Mucosa of rectum (tissue), 2 donors: ENCODE measurements around the gene MACROD2.
"Not testable (repeated sequence)": the region's sequence is repeated elsewhere in the genome, so short reads cannot be mapped to it uniquely, and the experiment has no call there.

Source experiments
- H3K27ac ChIP-seq, 2 donors: one replicate each; pipeline ENCODE4 v1.7.0; 2013; ENCODE audit warnings: inconsistent platforms in 2 of 2, low read depth in 2 of 2, low read length in 2 of 2
- H3K27me3 ChIP-seq, 2 donors: one replicate each; pipeline ENCODE4 v1.7.0; 2013; ENCODE audit warnings: low read length in 2 of 2; ENCODE audit not compliant: control insufficient read depth in 2 of 2, insufficient read depth in 2 of 2
- H3K36me3 ChIP-seq, 2 donors: one replicate each; pipeline ENCODE4 v1.7.0; 2013; ENCODE audit warnings: low read length in 2 of 2; ENCODE audit not compliant: control insufficient read depth in 2 of 2, insufficient read depth in 2 of 2
- H3K4me1 ChIP-seq, 2 donors: one replicate each; pipeline ENCODE4 v1.7.0; 2013; ENCODE audit warnings: low read length in 2 of 2, mild to moderate bottlenecking in 1 of 2; ENCODE audit not compliant: control insufficient read depth in 2 of 2, insufficient read depth in 2 of 2
- H3K4me3 ChIP-seq, 2 donors: one replicate each; pipeline ENCODE4 v1.7.0; 2013; ENCODE audit warnings: low read length in 2 of 2
- H3K9ac ChIP-seq, 2 donors: one replicate each; pipeline ENCODE4 v1.7.0; 2013; ENCODE audit warnings: low read length in 2 of 2, low read depth in 1 of 2, mild to moderate bottlenecking in 1 of 2
- H3K9me3 ChIP-seq, 2 donors: one replicate each; pipeline ENCODE4 v1.7.0; 2013; ENCODE audit warnings: low read length in 2 of 2; ENCODE audit not compliant: control insufficient read depth in 2 of 2
- donor health status: healthy.
- donor health status: Normal muscosa, but diverticular disease.

Gene MACROD2

GRCh38 chr20:15359056-15359455 is 1363.7 kb downstream of the MACROD2 start:
- Histone ChIP-seq H3K9ac (no peak overlapping the region), H3K27ac (no peak overlapping the region), H3K4me3 (no peak overlapping the region), H3K27me3 (no peaks in the 10 kb centered on the region), H3K9me3 (no peaks in the 10 kb centered on the region), H3K4me1 (no peaks in the 10 kb centered on the region), H3K36me3 (no peaks in the 10 kb centered on the region)

GRCh38 chr20:15362849-15363248 is 1367.5 kb downstream of the MACROD2 start:
- no peaks in the 10 kb centered on the region for H3K27me3 ChIP-seq
- H3K9me3 ChIP-seq, result no peaks in the 10 kb centered on the region
- H3K27ac ChIP-seq, result no peak overlapping the region
- no peaks in the 10 kb centered on the region for H3K4me1 ChIP-seq
- no peaks in the 10 kb centered on the region for H3K36me3 ChIP-seq
- no peak overlapping the region for H3K4me3 ChIP-seq
- H3K9ac ChIP-seq, result no peak overlapping the region

- no peaks in the 10 kb centered on the region for H3K4me1 ChIP-seq
- H3K27ac ChIP-seq, result no peak overlapping the region
- H3K36me3 ChIP-seq, result no peaks in the 10 kb centered on the region
- no peaks in the 10 kb centered on the region for H3K9me3 ChIP-seq
- no peak overlapping the region for H3K9ac ChIP-seq
- no peaks in the 10 kb centered on the region for H3K27me3 ChIP-seq
- H3K4me3 ChIP-seq, result no peak overlapping the region
These were observed 1369.5 kb downstream of the MACROD2 start for GRCh38 chr20:15364781-15365180.

- Histone ChIP-seq H3K36me3 (no peaks in the 10 kb centered on the region), H3K9me3 (no peaks in the 10 kb centered on the region), H3K27me3 (no peaks in the 10 kb centered on the region), H3K27ac (no peak overlapping the region), H3K4me1 (no peaks in the 10 kb centered on the region), H3K9ac (no peak overlapping the region), H3K4me3 (no peak overlapping the region)
These were observed 1375.1 kb downstream of the MACROD2 start for GRCh38 chr20:15370370-15370769.

GRCh38 chr20:15374682-15375081 is 1379.4 kb downstream of the MACROD2 start:
- no peaks in the 10 kb centered on the region for H3K36me3 ChIP-seq
- H3K4me1 ChIP-seq, result no peaks in the 10 kb centered on the region
- H3K9ac ChIP-seq, result no peak overlapping the region
- H3K27me3 ChIP-seq, result no peaks in the 10 kb centered on the region
- H3K4me3 ChIP-seq, result no peak overlapping the region
- no peaks in the 10 kb centered on the region for H3K9me3 ChIP-seq
- H3K27ac ChIP-seq, result no peak overlapping the region

GRCh38 chr20:15375836-15376235 is 1380.5 kb downstream of the MACROD2 start:
- Histone ChIP-seq H3K4me3 (no peak overlapping the region), H3K4me1 (no peaks in the 10 kb centered on the region), H3K27me3 (no peaks in the 10 kb centered on the region), H3K9me3 (no peaks in the 10 kb centered on the region), H3K9ac (no peak overlapping the region), H3K27ac (no peak overlapping the region), H3K36me3 (no peaks in the 10 kb centered on the region)

- H3K9ac ChIP-seq, H3K27ac ChIP-seq, H3K9me3 ChIP-seq, H3K36me3 ChIP-seq, H3K4me3 ChIP-seq, H3K27me3 ChIP-seq, H3K4me1 ChIP-seq: not testable (repeated sequence)
These were observed 1382.3 kb downstream of the MACROD2 start for GRCh38 chr20:15377603-15378002.

- Histone ChIP-seq H3K27ac (no peak overlapping the region), H3K9ac (no peak overlapping the region), H3K36me3 (no peaks in the 10 kb centered on the region), H3K4me3 (no peak overlapping the region), H3K9me3 (no peaks in the 10 kb centered on the region), H3K27me3 (no peaks in the 10 kb centered on the region), H3K4me1 (no peaks in the 10 kb centered on the region)
These were observed 1382.8 kb downstream of the MACROD2 start for GRCh38 chr20:15378151-15378550.

GRCh38 chr20:15379681-15380296 is 1384.5 kb downstream of the MACROD2 start:
- H3K27me3 ChIP-seq, result no peaks in the 10 kb centered on the region
- H3K9me3 ChIP-seq, result no peaks in the 10 kb centered on the region
- H3K36me3 ChIP-seq, result no peaks in the 10 kb centered on the region
- H3K4me3 ChIP-seq, result no peak overlapping the region
- H3K4me1 ChIP-seq, result no peaks in the 10 kb centered on the region
- no peak overlapping the region for H3K27ac ChIP-seq
- H3K9ac ChIP-seq, result no peak overlapping the region

- Histone ChIP-seq H3K4me3 (no peak overlapping the region), H3K4me1 (no peaks in the 10 kb centered on the region), H3K9me3 (no peaks in the 10 kb centered on the region), H3K27ac (no peak overlapping the region), H3K27me3 (no peaks in the 10 kb centered on the region), H3K9ac (no peak overlapping the region), H3K36me3 (no peaks in the 10 kb centered on the region)
These were observed 1385.5 kb downstream of the MACROD2 start for GRCh38 chr20:15380770-15381169.

- no peaks in the 10 kb centered on the region for H3K27me3 ChIP-seq
- no peak overlapping the region for H3K27ac ChIP-seq
- H3K9ac ChIP-seq, result no peak overlapping the region
- H3K36me3 ChIP-seq, result no peaks in the 10 kb centered on the region
- no peak overlapping the region for H3K4me3 ChIP-seq
- H3K4me1 ChIP-seq, result no peaks in the 10 kb centered on the region
- H3K9me3 ChIP-seq, result no peaks in the 10 kb centered on the region
These were observed 1391.9 kb downstream of the MACROD2 start for GRCh38 chr20:15387228-15387627.
